WTC11 (cell line): ENCODE results near the gene PLCB3. TPM values are rescaled to one million over a fixed set of nuclear protein-coding genes. Genes with fewer than 3 reads are reported as not detected.

Experiments used
- ATAC-seq: fragments of 200-7000 bp; cut with Tn5 transposase; 2 replicates; pipeline ENCODE4 v1.10.0; 2021; ENCODE audit warnings: mild to moderate bottlenecking, moderate library complexity
- CTCF ChIA-PET: fragments of 300-600 bp; sonication (Branson Sonifier 250); formaldehyde crosslinking; loops from one replicate; lab custom pipeline; 2021; ENCODE audit warnings: antibody characterized with exemption; lab: Charles Lee
- POLR2A ChIA-PET: fragments of 350-600 bp; sonication (Branson Sonifier 250); formaldehyde crosslinking; loops from one replicate; lab custom pipeline; 2021; ENCODE audit warnings: antibody characterized with exemption; lab: Charles Lee
- DNase-seq: peaks from one replicate; pipeline ENCODE4 v3.0.0; 2021; ENCODE audit warnings: low spot score
- H3K27ac Mint-ChIP-seq: 2 replicates; pipeline ENCODE4 v1.8.0; 2021; ENCODE audit warnings: mixed read lengths
- H3K27me3 Mint-ChIP-seq: 2 replicates; pipeline ENCODE4 v1.8.0; 2021; ENCODE audit warnings: low read depth, mild to moderate bottlenecking, moderate library complexity, mixed read lengths
- H3K36me3 Mint-ChIP-seq: 2 replicates; pipeline ENCODE4 v1.8.0; 2021; ENCODE audit warnings: mixed read lengths
- H3K4me1 Mint-ChIP-seq: 2 replicates; pipeline ENCODE4 v1.8.0; 2022; ENCODE audit warnings: mixed read lengths
- H3K4me3 Mint-ChIP-seq: 2 replicates; pipeline ENCODE4 v1.8.0; 2021; ENCODE audit warnings: mild to moderate bottlenecking, moderate library complexity, mixed read lengths
- H3K9me3 Mint-ChIP-seq: 2 replicates; pipeline ENCODE4 v1.8.0; 2021; ENCODE audit warnings: mixed read lengths
- CBFB ChIP-seq: sonication (generic); formaldehyde crosslinking; IDR thresholded peaks from 2 replicates; pipeline ENCODE4 v1.8.1; 2022; ENCODE audit warnings: mild to moderate bottlenecking, low read depth, missing genetic modification reagents
- CREB1 ChIP-seq: sonication (generic); formaldehyde crosslinking; IDR thresholded peaks from 2 replicates; pipeline ENCODE4 v1.8.0; 2023; ENCODE audit warnings: mild to moderate bottlenecking, missing genetic modification reagents
- CREM ChIP-seq: sonication (generic); formaldehyde crosslinking; IDR thresholded peaks from 2 replicates; pipeline ENCODE4 v1.8.1; 2022; ENCODE audit warnings: mild to moderate bottlenecking, missing genetic modification reagents, moderate library complexity
- EMX1 ChIP-seq: fragments of 250-450 bp; sonication (Bioruptor Pico); IDR thresholded peaks from 2 replicates; pipeline ENCODE4 v1.8.0; 2021; ENCODE audit warnings: mild to moderate bottlenecking
- FOXJ3 ChIP-seq: sonication (generic); formaldehyde crosslinking; IDR thresholded peaks from 2 replicates; pipeline ENCODE4 v1.9.0; 2021; ENCODE audit warnings: missing genetic modification reagents, mild to moderate bottlenecking, borderline replicate concordance
- FOXP1 ChIP-seq: sonication (generic); formaldehyde crosslinking; IDR thresholded peaks from 2 replicates; pipeline ENCODE4 v1.8.0; 2022; ENCODE audit warnings: missing genetic modification reagents, mild to moderate bottlenecking, moderate library complexity, borderline replicate concordance
- GRHL2 ChIP-seq: fragments of 250-450 bp; sonication (Bioruptor Pico); IDR thresholded peaks from 2 replicates; pipeline ENCODE4 v1.8.0; 2022; ENCODE audit warnings: mild to moderate bottlenecking, moderate library complexity; ENCODE audit not compliant: insufficient replicate concordance, severe bottlenecking
- MAX ChIP-seq: sonication (generic); formaldehyde crosslinking; IDR thresholded peaks from 2 replicates; pipeline ENCODE4 v1.8.0; 2022; ENCODE audit warnings: mild to moderate bottlenecking, missing genetic modification reagents
- NR3C1 ChIP-seq: sonication (generic); formaldehyde crosslinking; conservative IDR thresholded peaks from 2 replicates; pipeline ENCODE4 v1.8.1; 2023; ENCODE audit warnings: low read depth, mild to moderate bottlenecking, missing genetic modification reagents
- OVOL2 ChIP-seq: fragments of 250-450 bp; sonication (Bioruptor Pico); IDR thresholded peaks from 2 replicates; pipeline ENCODE4 v1.9.0; 2021; ENCODE audit warnings: mild to moderate bottlenecking, borderline replicate concordance
- PREB ChIP-seq: sonication (generic); formaldehyde crosslinking; IDR thresholded peaks from 2 replicates; pipeline ENCODE4 v1.8.1; 2022; ENCODE audit warnings: mild to moderate bottlenecking, missing genetic modification reagents, moderate library complexity, borderline replicate concordance
- RORB ChIP-seq: fragments of 250-450 bp; sonication (Bioruptor Pico); IDR thresholded peaks from 2 replicates; pipeline ENCODE4 v1.9.0; 2021; ENCODE audit warnings: mild to moderate bottlenecking
- SMAD4 ChIP-seq: sonication (generic); formaldehyde crosslinking; IDR thresholded peaks from 2 replicates; pipeline ENCODE4 v1.8.0; 2022; ENCODE audit warnings: mild to moderate bottlenecking, missing genetic modification reagents
- SOX15 ChIP-seq: fragments of 250-450 bp; sonication (Bioruptor Pico); IDR thresholded peaks from 2 replicates; pipeline ENCODE4 v1.9.0; 2021; ENCODE audit warnings: mild to moderate bottlenecking
- TEAD1 ChIP-seq: sonication (generic); formaldehyde crosslinking; IDR thresholded peaks from 2 replicates; pipeline ENCODE4 v1.8.0; 2022; ENCODE audit warnings: mild to moderate bottlenecking, missing genetic modification reagents
- ZNF138 ChIP-seq: sonication (generic); formaldehyde crosslinking; conservative IDR thresholded peaks from 2 replicates; pipeline ENCODE4 v1.8.1; 2022; ENCODE audit warnings: mild to moderate bottlenecking, moderate library complexity, missing genetic modification reagents
- ZNF263 ChIP-seq: sonication (generic); formaldehyde crosslinking; IDR thresholded peaks from 2 replicates; pipeline ENCODE4 v1.8.1; 2022; ENCODE audit warnings: low read depth, mild to moderate bottlenecking, moderate library complexity, missing genetic modification reagents
- total RNA-seq: library from RNA; stranded (reverse); gene quantifications from 3 replicates; pipeline ENCODE4 v1.2.3, GENCODE V29; 2021
- TF ChIP-seq, protein P1 (sequence below): fragments of 250-450 bp; sonication (Bioruptor Pico); IDR thresholded peaks from 2 replicates; pipeline ENCODE4 v1.9.0; 2021; ENCODE audit warnings: moderate library complexity, mild to moderate bottlenecking, inconsistent platforms, borderline replicate concordance
- TF ChIP-seq, protein P2 (sequence below): fragments of 250-450 bp; sonication (Bioruptor Pico); IDR thresholded peaks from 2 replicates; pipeline ENCODE4 v1.9.0; 2021; ENCODE audit warnings: mild to moderate bottlenecking
- TF ChIP-seq, protein P3 (sequence below): fragments of 250-450 bp; sonication (Bioruptor Pico); IDR thresholded peaks from 2 replicates; pipeline ENCODE4 v1.9.0; 2021; ENCODE audit warnings: mild to moderate bottlenecking, borderline replicate concordance
- TF ChIP-seq, protein P4 (sequence below): sonication (generic); formaldehyde crosslinking; IDR thresholded peaks from 2 replicates; pipeline ENCODE4 v1.8.1; 2023; ENCODE audit warnings: mild to moderate bottlenecking, moderate library complexity, missing genetic modification reagents

Gene PLCB3
- total RNA-seq, 1 experiment from 2014 or later, result 97.4 TPM

DNA sequence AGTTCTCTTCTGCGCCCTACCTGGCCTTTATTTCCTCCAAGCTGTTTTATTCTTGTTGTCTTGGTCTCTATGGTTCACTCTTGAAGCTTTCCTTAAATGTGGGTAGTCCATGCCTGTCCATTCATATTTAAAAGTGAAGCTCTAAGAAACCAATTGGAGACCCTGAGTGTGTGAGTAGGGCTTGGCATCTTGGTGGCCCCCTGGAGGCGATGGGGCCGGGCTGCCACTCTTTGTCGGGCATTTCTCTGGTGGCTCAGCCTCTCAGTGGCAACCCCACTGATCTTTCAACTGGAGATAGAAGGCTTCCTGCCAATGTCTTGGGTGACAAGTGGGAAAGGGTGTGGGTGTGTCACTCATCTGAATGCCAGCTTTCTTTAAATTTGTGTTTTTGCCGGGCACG lies 34.5 kb upstream of the PLCB3 start:
- H3K27ac Mint-ChIP-seq, result no peak overlapping the region
- POLR2A ChIA-PET, result interaction anchor here (0.6 to 1.1 kb wide), 2 partner anchors 35 to 1281 kb away, joined by 4 to 5 read pairs; no protein-coding TSS in a partner anchor
- no peaks in the 10 kb centered on the region for H3K9me3 Mint-ChIP-seq
- TF ChIP-seq FOXJ3 (CRISPR knock-in tag), result no peak
- no peak for TF ChIP-seq ZNF263 (CRISPR knock-in tag)
- TF ChIP-seq SMAD4 (CRISPR knock-in tag), result no peak
- TF ChIP-seq, protein P1, sequence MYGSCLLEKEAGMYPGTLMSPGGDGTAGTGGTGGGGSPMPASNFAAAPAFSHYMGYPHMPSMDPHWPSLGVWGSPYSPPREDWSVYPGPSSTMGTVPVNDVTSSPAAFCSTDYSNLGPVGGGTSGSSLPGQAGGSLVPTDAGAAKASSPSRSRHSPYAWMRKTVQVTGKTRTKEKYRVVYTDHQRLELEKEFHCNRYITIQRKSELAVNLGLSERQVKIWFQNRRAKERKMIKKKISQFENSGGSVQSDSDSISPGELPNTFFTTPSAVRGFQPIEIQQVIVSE (CRISPR knock-in tag), result no peak
- no peak for TF ChIP-seq PREB
- no peak for TF ChIP-seq TEAD1
- no peak for TF ChIP-seq SOX15 (CRISPR knock-in tag)
- TF ChIP-seq, protein P2, sequence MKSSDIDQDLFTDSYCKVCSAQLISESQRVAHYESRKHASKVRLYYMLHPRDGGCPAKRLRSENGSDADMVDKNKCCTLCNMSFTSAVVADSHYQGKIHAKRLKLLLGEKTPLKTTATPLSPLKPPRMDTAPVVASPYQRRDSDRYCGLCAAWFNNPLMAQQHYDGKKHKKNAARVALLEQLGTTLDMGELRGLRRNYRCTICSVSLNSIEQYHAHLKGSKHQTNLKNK (CRISPR knock-in tag), result no peak
- TF ChIP-seq CREM, result no peak
- no peak for TF ChIP-seq RORB (CRISPR knock-in tag)
- no peak for TF ChIP-seq EMX1 (CRISPR knock-in tag)
- no peak for TF ChIP-seq ZNF138 (CRISPR knock-in tag)
- TF ChIP-seq CREB1, result no peak
- no peak for TF ChIP-seq OVOL2 (CRISPR knock-in tag)
- TF ChIP-seq NR3C1 (CRISPR knock-in tag), result no peak
- TF ChIP-seq FOXP1 (CRISPR knock-in tag), result no peak
- no peak for TF ChIP-seq GRHL2 (CRISPR knock-in tag)
- TF ChIP-seq MAX (CRISPR knock-in tag), result no peak
- TF ChIP-seq CBFB (CRISPR knock-in tag), result no peak
- ATAC-seq (peak; percentile 29; the same call in 1 of the 2 replicates), DNase-seq (no peak)
- no peaks in the 10 kb centered on the region for H3K4me1 Mint-ChIP-seq
- CTCF ChIA-PET, result interaction anchor here (0.6 to 3.7 kb wide), 10 partner anchors 10 to 216 kb away, joined by 3 to 21 read pairs (median 4); partner anchors contain the start of genes FERMT3, NUDT22, STIP1 and TRPT1
- H3K27me3 Mint-ChIP-seq, result no peaks in the 10 kb centered on the region
- peaks cover 8% of the 10 kb centered on the region for H3K36me3 Mint-ChIP-seq
- H3K4me3 Mint-ChIP-seq, result no peak overlapping the region

- TF ChIP-seq, protein P3, sequence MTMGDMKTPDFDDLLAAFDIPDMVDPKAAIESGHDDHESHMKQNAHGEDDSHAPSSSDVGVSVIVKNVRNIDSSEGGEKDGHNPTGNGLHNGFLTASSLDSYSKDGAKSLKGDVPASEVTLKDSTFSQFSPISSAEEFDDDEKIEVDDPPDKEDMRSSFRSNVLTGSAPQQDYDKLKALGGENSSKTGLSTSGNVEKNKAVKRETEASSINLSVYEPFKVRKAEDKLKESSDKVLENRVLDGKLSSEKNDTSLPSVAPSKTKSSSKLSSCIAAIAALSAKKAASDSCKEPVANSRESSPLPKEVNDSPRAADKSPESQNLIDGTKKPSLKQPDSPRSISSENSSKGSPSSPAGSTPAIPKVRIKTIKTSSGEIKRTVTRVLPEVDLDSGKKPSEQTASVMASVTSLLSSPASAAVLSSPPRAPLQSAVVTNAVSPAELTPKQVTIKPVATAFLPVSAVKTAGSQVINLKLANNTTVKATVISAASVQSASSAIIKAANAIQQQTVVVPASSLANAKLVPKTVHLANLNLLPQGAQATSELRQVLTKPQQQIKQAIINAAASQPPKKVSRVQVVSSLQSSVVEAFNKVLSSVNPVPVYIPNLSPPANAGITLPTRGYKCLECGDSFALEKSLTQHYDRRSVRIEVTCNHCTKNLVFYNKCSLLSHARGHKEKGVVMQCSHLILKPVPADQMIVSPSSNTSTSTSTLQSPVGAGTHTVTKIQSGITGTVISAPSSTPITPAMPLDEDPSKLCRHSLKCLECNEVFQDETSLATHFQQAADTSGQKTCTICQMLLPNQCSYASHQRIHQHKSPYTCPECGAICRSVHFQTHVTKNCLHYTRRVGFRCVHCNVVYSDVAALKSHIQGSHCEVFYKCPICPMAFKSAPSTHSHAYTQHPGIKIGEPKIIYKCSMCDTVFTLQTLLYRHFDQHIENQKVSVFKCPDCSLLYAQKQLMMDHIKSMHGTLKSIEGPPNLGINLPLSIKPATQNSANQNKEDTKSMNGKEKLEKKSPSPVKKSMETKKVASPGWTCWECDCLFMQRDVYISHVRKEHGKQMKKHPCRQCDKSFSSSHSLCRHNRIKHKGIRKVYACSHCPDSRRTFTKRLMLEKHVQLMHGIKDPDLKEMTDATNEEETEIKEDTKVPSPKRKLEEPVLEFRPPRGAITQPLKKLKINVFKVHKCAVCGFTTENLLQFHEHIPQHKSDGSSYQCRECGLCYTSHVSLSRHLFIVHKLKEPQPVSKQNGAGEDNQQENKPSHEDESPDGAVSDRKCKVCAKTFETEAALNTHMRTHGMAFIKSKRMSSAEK, result no peak
- TF ChIP-seq, protein P4, sequence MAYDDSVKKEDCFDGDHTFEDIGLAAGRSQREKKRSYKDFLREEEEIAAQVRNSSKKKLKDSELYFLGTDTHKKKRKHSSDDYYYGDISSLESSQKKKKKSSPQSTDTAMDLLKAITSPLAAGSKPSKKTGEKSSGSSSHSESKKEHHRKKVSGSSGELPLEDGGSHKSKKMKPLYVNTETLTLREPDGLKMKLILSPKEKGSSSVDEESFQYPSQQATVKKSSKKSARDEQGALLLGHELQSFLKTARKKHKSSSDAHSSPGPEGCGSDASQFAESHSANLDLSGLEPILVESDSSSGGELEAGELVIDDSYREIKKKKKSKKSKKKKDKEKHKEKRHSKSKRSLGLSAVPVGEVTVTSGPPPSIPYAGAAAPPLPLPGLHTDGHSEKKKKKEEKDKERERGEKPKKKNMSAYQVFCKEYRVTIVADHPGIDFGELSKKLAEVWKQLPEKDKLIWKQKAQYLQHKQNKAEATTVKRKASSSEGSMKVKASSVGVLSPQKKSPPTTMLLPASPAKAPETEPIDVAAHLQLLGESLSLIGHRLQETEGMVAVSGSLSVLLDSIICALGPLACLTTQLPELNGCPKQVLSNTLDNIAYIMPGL, result no peak
- Mint-ChIP-seq H3K9me3 (no peaks in the 10 kb centered on the region), H3K27me3 (no peaks in the 10 kb centered on the region), H3K36me3 (peaks cover 8% of the 10 kb centered on the region), H3K4me3 (no peak overlapping the region), H3K27ac (no peak overlapping the region), H3K4me1 (no peaks in the 10 kb centered on the region)
- DNase-seq (no peak), ATAC-seq (no peak)
- ChIA-PET POLR2A (interaction anchor here (1.2 kb wide), 1 partner anchor 12 kb away, joined by 4 read pairs; the partner anchor contains the start of gene FERMT3), CTCF (interaction anchor here (2.6 to 3.7 kb wide), 2 partner anchors 8 to 14 kb away, joined by 16 to 21 read pairs; partner anchors contain the start of genes NUDT22 and TRPT1)
Observed at GRCh38 chr11:64218628-64219353, 32.5 kb upstream of the PLCB3 start.
